HG02642 (cell line): Measurements from ENCODE around the gene HOXD13.

Experiments used
- ATAC-seq: cut with Tn5 transposase; IDR thresholded peaks from one replicate; pipeline ENCODE4 v1.9.1; 2021; ENCODE audit warnings: mild to moderate bottlenecking; ENCODE audit not compliant: unreplicated experiment, poor library complexity

Gene HOXD13

DNA sequence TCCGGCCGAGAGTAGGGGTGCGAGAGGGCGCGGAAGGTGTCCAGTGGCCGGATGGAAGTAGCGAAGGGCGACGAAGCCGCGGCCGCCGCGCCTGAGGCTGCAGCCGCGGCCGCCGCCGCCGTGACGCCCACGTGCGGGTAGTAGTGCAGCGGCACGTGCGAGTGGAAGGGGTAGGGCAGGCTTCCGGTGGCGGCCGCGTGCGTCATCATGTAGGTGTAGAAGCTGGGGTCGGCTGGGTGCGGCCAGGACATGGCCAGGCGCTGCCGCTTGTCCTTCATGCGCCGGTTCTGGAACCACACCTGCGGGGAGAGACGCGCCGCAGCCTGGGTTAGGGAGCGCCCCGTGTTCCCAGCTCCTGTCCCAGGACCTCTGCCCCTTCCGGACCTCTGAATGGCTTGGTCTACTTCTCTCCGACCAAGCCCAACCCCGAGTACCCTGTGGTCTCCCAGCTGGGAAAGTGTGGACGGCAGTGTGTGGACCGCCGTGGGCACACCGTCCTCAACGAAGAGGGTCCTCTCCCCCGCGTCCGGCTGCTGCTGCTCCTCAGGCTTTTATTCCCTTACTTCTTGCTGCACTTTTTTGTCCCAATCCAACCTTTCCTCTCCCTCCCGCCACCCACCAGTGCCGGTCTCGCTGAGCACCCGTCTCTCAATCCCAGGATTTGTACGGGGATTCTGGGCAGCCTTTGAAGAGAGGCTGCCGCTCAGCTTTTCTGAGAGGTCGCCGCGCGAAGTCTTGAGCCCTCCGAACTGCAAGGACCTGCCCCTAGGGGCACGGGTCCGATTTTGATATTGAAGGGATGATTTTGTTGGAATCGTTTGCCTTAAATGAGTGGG is 11.8 kb upstream of the HOXD13 start:
- ATAC-seq = no peak

DNA sequence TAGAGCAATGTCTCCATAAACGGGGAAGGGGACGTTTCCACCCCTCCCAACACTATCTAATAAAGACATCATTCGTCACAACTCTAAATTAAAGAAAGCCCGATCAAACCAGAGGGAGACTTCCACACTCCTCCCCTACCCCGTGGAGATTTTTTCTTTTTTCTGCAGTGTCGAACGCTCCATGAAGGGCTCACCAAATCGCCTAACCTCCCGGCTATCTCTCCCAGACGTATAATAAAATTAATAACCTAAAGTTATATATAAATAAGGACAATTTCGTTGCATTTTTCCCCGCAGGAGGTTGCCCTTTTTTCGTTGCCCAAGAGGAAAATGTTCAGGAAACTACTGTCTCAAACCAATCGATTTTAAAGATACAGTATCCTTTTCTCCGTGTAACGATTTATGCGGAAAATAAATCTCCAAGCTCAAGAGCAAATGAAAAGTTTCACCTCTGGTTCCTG is 11.1 kb upstream of the HOXD13 start:
- no peak for ATAC-seq

DNA sequence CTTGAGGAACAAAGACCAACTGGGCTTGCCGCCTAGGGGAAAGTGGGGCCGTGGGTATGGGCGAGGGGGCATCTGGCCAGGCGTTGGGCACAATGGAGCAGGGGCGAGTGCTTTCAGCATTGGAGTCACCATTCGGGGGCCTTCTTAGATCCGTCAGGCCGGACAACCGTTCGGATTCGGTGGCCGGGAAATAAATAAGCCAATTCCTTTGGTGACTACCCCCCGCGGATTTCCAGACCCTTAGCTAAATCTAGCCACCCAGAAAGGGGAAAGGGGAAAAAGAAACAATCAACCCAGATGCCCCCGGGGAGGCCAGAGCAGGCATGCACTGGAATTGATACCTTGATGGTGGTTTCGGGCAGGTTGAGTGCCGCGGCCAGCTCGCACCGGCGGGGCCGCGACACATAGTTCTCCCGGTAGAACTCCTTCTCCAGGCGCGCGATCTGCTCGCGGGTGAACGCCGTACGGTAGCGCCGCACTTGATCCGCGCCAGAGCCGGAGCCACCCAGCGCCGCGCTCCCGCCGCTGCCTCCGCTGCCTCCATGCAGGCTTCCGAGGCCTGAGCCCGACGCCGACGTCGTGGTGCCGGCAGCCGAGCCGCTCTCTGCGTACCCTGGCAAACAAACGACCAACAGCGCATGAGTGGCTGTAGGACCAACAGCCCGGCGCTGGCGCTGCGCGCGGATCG is 10.5 kb upstream of the HOXD13 start:
- ATAC-seq = no peak

DNA sequence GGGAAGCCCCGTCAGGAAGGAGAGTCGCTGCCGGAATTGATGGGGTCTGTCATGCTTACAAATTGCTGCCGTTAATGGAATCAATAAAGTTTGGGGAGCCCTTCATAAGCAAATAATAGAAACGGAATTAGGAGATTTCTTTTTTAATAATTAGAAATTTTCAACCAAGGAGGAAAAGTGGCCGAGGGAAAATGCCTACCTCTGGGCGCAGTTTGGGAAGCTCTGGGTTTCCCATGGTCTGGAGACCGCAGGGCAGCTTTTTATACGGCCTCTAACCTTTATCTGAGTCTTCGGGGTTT is 10.0 kb upstream of the HOXD13 start:
- ATAC-seq = no peak

DNA sequence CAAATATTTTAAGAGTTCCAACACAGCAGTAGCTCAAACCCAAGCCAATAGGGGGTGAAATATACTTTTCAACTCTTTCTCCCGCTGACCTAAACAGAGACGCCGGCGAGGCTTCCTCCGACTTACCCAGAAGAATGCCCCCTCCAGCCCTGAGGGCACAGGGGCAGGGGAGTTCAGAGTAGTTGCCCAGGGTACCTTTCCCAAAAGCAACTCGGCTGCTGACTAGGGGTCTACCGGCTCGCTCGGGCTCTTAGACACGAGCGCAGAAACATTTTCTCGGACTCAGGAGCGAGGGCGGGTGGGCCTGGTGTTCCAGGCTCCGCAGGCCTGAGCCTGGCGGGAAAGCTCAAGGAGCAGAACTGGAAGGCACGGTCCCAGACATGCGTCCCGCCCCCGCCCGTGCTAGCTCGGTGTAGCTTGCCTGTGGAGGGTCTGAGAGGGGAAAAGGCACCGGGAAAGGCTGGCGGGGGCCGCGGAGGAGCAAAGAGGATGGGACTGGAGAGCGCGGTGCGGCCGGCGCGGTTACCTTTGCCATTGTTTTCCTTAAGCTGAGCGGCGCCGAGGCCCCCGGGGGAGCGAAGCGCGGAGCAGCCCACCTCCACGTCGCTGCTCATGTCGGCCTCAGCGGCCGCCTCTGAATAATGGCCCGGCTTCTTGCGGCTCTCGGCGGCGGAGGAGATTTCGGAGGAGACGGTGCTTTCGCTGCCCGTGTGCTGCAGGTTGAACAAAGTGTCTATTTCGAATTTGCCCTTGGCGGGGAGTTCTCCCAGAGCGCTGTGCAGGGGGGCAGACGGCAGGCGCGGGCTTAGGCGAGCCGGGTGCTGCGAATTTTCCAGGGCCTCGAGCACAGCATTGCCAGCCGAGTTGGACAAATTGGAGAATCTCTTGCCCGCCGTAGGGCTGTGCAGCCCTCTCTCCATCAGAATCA is 9.4 kb upstream of the HOXD13 start:
- no peak for ATAC-seq

DNA sequence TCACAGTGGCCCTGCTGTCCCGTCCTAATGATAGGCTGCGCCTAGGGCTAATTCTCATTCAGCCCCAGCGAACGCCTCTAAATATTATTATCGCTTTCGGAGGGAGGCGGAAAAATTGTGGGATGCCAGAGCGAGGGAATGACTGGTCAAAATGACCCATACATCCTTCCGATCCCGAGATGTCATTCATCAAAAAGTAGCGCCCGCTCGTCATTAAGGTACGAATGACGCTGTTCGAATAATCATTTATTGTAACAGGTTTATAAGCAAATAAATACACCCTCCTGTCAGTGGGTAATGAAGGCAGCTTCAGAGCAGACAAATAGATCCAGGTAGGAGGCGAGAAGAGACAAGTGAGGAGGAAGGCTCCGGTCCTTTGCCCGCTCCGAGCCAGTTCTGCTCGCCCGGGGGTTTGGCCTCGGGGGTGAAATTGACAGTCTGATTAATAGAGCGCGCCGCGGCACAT is 8.7 kb upstream of the HOXD13 start, which contains the start of gene EVX2:
Gene EVX2, minus strand, starts transcription at position 167 of the 466 bp plus-strand sequence. CDS start 186 bp downstream, outside the sequence.
- no peak for ATAC-seq

DNA sequence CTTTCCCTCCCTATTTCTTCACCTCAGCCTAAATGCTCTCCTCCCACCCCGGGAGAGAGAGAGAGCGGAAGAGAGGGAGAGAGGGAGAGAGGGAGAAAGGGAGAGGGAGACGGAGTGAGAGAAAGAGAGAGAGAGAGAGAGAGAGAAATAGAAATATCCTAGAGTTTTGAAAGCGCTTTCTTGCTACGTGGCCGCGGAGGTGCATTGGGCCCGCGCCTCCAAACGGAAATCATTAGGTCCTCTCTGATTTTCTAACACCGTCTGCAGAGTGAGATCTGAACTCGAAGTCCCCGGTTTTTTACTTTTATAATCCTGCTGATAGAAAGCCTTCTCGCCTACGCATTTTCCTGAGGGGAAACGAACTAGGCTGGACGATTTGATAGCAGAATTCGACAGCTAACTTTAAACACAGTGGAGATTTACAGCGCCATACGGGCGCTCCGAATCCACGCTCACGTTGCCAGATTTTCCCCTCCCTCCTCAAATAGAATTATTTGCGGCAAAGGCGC is 7.9 kb upstream of the HOXD13 start:
- ATAC-seq = no peak

DNA sequence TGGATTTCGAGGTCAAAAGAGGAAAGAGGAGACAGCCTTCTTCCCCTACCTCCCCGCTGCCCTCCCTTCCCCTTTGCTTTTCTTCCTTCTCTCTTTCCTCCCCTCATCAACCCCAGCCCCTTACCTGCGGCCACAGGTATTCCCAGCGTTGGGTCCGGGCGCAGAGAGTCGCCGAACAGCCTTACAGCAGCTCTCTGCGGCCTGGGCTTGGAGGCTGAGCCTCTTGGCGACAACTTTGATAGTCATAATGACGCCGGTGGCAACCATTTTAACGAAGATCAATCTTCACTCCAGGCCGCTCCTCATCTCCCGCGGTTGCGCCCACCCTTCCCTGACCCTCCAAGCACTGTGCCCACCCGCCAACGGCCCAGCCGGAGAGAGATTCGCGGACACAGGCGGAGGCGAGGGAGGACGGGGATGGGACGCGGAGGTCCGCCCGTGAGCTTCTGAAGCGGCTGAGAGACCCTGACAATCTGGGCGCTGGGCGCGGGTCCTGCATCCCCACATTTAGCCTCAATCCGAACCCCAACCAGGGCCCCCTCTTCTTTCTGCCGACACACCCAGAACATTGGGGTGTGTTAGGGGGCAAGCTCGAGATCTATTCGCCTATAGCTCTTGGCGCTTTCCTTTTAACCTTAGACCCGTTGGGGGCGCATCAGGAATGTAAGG is 7.3 kb upstream of the HOXD13 start:
- no peak for ATAC-seq

DNA sequence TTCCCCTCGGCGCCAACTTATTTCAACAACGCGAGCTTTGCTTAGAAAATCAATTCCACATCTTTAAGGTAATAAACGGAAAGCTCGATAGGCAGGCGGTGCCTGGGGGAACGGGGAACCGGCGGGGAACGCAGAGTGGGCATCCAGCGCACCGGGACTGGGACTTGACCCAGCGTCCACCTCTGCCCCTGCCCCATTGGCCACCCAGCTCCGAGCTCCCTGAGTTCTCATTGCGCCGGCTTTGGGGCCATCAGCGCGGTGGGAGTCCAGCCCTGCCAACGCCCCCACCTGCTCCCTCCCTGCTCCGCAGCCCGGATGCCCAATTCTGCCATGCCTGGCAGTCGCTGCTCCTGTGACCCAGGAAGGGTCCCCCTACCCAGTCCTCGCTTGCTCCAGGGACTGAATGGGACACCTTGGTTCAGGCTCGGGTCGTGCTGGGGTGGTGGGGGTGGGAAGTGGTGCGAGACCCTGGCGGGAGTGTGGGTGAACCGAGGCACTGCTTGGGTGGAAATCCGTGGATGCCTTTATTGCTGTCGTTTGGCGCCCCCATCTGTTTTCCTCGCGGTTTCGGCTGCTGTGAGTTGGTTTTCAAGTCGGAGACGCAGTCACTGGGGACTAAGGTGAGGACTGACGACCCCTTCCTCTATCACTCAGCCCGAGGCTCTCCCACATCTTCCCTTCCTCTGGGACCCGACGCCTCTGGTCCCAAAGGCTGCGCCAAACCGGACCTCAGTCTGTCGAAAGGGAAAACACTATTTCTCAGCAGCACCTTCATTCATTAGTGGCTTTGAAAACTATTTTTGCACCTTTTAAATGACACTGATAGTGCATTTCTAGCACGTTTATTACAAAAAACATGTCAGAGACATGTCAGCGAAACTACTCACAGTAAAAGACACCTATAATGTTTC is 6.4 kb upstream of the HOXD13 start:
- ATAC-seq = no peak

DNA sequence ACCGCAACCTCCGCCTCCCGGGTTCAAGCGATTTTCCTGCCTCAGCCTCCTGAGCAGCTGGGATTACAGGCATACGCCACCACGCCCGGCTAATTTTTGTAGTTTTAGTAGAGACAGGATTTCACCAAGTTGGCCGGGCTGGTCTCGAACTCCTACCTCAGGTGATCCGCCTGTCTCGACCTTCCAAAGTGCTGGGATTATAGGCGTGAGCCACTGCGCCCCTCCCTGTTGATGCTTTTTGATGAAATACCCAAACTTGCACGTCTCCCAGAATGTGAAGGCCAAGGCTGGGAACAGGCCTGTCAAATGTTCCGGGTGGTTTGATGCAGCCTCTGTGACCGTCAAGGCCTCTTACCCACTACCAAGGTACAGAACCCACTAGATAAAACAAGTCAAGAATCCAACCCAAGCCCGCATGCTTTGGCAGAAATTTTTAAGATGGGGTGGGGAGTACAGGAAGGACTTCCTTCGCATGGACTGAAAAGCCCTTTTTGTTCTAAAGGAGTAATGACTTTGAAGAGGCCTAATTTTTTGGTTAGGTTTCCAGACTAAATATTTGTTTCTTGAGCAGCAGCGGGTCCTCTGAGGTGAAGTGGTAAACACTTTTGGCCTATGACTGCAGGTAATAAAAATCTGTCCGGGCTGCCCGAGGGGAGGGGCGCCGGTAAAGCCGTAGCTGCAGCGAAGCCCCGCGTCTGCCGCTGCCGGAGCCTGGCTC is 5.0 kb upstream of the HOXD13 start:
- no peak for ATAC-seq

DNA sequence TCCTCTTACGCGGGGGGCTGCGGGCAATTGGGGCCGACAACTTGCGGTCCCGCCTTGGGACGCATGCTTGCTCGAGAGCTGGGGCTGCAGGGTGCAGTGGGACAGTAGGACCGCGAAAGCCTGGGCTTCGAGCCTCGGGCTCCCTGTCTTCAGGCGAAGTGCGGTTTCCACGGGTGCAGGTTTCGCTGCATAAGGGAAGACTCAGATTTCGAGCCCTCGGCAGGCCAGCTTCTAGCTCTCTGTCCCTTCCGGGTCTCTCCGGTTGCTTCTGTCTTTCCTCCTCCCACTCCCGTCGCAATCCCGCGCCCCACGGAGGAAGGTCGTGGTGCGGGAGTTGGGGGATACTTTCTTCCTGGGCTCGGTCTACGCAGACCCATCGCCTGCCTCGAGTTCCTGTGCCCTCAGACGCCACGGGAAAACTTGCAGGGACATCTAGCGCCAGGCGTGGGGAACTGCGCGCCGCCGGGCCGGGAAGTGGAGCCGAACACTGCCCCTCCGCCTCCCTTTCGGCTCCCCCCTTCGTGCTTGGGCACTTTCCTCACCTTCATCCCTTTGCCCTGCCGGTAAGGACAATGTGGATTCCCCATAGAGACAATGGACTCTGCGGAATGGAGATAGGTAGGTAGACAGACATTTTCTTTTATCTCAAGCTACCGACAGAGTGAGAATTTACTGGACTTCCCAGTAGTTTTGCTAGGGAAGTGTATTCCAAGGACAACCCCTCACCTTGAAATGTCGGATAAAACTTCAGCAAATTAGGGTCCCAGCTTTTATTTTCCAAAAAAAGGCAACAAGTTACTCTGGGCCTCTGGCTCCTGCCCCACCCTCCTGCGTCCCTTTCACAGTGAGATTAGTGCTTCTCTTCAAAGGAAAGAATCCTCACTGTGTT is 4.2 kb upstream of the HOXD13 start:
- no peak for ATAC-seq

DNA sequence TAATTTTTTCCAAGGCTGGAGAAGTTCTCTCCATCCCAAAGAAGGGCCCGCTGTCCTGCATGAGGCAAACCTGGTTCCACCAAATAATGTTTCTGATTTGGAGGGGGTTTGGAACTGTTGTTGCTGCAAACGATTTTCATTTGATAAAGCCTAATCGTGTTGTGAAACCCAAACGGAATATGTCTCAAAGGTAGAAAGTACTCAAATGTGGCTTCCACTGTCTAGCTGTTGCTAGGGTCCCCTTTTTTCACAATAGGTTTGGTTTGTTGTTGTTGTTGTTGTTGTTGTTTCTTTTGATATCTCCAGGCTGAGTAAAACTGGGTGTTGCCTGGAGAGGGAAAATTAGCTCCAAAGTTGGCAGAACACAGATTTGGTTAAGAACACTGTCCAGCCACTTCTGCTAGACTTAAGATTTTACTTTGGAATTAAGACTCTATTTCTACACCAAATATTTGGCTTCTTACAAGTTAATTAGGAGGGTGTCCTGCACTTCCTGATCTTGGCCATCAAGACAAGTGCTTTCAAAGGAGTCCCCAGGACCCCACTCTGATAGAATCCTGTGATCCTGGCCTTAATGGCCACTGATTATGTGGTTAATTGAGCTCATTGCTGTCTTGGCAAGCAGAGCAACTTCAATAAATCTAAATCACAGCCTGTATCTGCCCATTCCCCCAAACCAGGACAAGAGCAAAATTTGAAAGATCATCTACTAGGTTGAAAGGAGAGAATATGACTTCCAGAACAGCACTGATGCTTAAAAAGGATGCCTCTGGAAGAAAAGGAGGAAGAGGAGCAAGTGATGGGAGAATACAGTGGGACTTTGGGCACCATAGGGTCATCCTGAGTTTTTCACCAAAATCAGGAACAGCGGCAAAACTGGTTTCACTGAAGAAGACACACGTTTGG is 3.3 kb upstream of the HOXD13 start:
- ATAC-seq = no peak

DNA sequence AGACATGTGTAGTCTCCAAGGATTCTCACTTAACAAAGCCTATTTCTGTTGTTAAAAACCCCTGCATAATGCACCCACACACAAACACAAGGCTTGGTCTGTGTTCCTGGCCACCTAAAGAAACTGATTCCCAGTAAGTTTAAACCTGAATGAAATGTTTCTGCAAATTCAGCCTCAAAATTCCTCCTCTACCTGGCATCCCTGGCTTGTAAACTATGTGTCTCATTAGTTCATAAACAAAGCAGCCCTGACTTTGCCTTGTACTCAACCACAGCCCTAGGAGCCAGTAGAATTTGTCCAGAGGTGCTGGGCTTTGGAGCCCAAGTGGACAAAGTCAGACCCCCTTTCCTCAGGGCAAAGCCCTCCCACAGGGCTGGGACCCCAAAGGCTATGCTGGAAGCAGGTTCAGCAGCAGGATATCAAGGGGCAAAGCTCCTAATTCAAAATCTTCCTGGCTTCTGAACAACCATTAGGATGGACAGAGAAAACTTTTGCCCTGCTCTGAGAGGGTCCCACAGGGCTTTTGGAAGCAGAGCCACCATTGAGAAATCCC is 2.6 kb upstream of the HOXD13 start:
- no peak for ATAC-seq

DNA sequence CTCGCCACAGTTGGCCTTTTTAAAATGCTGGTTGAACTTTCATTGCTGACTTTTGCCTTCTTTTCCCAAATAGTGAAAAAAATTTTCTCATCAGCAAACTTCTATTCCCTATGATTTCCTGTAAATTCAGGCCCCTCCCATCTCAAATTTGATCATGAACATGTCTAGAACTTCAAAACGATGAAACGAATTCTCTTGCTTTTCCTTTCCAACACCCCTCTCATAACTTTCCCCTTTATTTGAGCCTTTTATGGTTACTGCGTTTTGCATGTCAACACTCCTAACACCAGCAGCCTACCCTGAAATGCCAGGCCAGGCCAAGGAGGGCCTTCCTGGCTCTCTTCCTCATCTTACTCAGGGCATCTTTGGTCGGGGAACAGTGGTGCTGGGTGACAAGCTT is 1.7 kb upstream of the HOXD13 start:
- ATAC-seq = no peak

DNA sequence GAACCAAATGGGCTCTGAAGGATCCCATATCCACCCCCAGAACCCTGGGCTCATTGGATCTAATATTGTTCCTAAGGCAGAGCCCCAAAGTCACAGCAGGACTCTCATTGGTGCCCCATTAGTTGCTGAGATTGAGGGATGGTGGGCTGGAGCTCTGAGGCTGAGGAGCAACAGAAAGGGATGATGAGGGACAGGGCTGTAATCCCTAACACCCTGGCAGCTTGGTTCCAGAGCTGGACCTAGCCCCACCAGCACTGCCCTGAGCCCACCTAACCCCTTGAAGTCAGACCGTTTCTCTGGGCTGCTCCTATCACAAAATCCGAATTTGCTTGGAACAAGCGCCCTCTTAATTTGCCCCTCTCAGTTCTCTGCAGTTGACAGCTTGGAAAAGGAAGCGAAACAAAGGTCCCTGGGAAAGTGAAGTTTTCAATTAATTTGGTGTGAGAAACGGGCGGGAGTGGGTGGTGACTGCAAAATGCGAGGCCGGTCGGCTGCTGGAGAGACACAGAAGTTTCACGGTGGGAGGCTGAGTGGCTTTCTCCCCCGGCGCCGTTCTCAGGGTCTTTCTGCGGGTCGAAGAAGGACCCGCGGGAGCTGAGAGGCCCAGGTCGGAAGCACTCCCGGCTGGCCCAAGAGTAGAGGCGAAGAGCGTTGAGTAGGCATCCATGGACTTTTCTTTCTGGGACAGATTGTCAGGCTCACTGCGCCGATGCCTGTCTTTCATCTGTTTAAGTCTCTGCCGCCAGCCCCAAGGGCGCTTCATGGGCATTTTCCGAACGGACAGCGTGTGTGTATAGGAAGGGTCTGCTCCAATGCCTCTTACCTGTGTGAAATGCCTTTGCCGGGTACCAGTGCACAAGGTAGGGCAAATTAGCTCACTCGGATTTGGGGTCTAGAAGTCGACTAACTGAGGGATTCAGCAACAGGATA is 927 bp upstream of the HOXD13 start:
- no peak for ATAC-seq
